ENCODE data around the gene F2RL2.

Gene F2RL2

DNA sequence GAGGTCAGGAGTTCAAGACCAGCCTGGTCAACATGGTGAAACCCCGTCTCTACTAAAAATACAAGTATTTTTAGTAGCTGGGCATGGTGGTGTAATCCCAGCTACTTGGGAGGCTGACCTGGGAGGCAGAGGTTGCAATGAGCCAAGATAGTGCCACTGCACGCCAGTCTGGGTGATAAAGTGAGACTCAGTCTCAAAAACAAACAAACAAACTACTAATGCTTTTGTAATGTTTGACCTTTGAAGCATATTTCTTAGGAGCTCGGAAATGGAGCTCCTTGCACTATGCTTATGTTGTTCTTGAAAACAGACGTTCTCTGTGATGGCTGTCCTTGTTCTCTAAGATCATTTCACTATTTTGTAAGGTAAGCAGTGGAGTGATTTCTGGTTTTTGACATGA is 6.0 kb downstream of the F2RL2 start:
- no peak overlapping the region for H3K9ac ChIP-seq

DNA sequence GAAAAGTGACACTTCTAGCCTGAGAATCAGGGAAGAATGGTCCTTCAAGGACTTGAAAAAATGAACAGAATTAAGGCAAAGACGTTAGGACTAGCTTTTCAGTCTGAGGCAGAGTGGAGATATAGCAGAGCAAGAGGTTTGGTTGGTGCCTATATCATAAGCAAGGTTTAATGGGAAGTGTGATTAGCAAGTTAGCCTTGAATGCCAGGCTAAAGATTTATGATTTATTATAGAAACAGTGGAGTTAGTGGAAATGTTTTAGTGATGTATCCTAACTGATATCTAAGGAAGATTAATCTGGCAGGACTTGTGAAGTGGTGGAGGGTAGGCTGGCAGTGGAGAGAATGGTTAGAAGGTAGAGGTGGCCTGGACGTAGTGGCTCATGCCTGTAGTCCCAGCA is 7.0 kb downstream of the F2RL2 start:
- H3K27me3 ChIP-seq (ENCODE audit: insufficient read depth, low read depth): no peaks in the 10 kb centered on the region

More for the DNA sequence above, 6.0 kb downstream of the F2RL2 start:
- Histone ChIP-seq H3K27ac (no peak overlapping the region), H4K20me1 (ENCODE audit: insufficient read depth) (no peaks in the 10 kb centered on the region), H3K4me2 (no peak overlapping the region), H3K27me3 (ENCODE audit: insufficient read depth, low read depth) (no peaks in the 10 kb centered on the region), H3K4me1 (ENCODE audit: low read depth, poor library complexity, severe bottlenecking) (no peaks in the 10 kb centered on the region), H2AFZ (ENCODE audit: low read depth) (no peak overlapping the region), H3K36me3 (ENCODE audit: insufficient read depth) (no peaks in the 10 kb centered on the region; the same call in 1 of the 2 replicates), H3K4me3 (IDR thresholded peaks at IDR 0.05; ENCODE audit: insufficient read depth, low read depth, low read length) (no peak overlapping the region), H3K79me2 (ENCODE audit: insufficient read depth, low read depth) (no peaks in the 10 kb centered on the region)
- TF ChIP-seq, protein P1, sequence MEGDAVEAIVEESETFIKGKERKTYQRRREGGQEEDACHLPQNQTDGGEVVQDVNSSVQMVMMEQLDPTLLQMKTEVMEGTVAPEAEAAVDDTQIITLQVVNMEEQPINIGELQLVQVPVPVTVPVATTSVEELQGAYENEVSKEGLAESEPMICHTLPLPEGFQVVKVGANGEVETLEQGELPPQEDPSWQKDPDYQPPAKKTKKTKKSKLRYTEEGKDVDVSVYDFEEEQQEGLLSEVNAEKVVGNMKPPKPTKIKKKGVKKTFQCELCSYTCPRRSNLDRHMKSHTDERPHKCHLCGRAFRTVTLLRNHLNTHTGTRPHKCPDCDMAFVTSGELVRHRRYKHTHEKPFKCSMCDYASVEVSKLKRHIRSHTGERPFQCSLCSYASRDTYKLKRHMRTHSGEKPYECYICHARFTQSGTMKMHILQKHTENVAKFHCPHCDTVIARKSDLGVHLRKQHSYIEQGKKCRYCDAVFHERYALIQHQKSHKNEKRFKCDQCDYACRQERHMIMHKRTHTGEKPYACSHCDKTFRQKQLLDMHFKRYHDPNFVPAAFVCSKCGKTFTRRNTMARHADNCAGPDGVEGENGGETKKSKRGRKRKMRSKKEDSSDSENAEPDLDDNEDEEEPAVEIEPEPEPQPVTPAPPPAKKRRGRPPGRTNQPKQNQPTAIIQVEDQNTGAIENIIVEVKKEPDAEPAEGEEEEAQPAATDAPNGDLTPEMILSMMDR (conservative IDR thresholded peaks at IDR 0.05; ENCODE audit: low read depth, low read length): no peak

DNA sequence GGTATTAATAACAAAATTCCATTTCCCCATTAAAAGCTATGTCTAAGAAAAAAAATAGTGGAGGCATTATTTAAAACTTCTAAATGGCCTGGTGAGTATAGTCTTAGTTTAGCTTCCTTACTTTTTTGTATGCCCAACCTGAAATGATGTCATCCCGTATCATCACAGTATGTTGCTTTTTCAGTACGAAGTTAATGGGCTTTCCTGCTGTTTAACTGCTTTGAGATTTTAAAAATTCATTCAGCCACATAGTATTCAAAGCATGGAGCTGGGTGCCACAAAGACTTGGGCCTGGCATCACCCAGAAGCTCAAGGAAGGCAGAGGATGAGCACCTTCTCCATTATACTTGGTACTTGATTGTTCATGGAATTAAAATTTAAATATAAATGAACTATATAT is 7.4 kb downstream of the F2RL2 start:
- Histone ChIP-seq H3K27me3 (ENCODE audit: insufficient read depth, low read depth) (no peaks in the 10 kb centered on the region), H3K27ac (no peak overlapping the region), H2AFZ (ENCODE audit: low read depth) (no peak overlapping the region), H3K4me3 (IDR thresholded peaks at IDR 0.05; ENCODE audit: insufficient read depth, low read depth, low read length) (no peak overlapping the region), H4K20me1 (ENCODE audit: insufficient read depth) (no peaks in the 10 kb centered on the region), H3K4me2 (no peak overlapping the region), H3K79me2 (ENCODE audit: insufficient read depth, low read depth) (no peaks in the 10 kb centered on the region), H3K9ac (no peak overlapping the region), H3K4me1 (ENCODE audit: low read depth, poor library complexity, severe bottlenecking) (no peaks in the 10 kb centered on the region), H3K36me3 (ENCODE audit: insufficient read depth) (peaks cover 4% of the 10 kb centered on the region; the same call in 1 of the 2 replicates)
- TF ChIP-seq, protein P1 (conservative IDR thresholded peaks at IDR 0.05; ENCODE audit: low read depth, low read length): no peak

More for the DNA sequence above, 7.0 kb downstream of the F2RL2 start:
- no peak overlapping the region for H3K4me2 ChIP-seq
- H3K79me2 ChIP-seq (ENCODE audit: insufficient read depth, low read depth): no peaks in the 10 kb centered on the region
- peaks cover 3% of the 10 kb centered on the region; the same call in 1 of the 2 replicates for H3K36me3 ChIP-seq (ENCODE audit: insufficient read depth)
- no peaks in the 10 kb centered on the region for H4K20me1 ChIP-seq (ENCODE audit: insufficient read depth)
- no peak overlapping the region for H3K9ac ChIP-seq
- H3K4me1 ChIP-seq (ENCODE audit: low read depth, poor library complexity, severe bottlenecking): no peaks in the 10 kb centered on the region
- TF ChIP-seq, protein P1 (conservative IDR thresholded peaks at IDR 0.05; ENCODE audit: low read depth, low read length): no peak
- H2AFZ ChIP-seq (ENCODE audit: low read depth): no peak overlapping the region
- H3K4me3 ChIP-seq (IDR thresholded peaks at IDR 0.05; ENCODE audit: insufficient read depth, low read depth, low read length): no peak overlapping the region
- H3K27ac ChIP-seq: no peak overlapping the region

DNA sequence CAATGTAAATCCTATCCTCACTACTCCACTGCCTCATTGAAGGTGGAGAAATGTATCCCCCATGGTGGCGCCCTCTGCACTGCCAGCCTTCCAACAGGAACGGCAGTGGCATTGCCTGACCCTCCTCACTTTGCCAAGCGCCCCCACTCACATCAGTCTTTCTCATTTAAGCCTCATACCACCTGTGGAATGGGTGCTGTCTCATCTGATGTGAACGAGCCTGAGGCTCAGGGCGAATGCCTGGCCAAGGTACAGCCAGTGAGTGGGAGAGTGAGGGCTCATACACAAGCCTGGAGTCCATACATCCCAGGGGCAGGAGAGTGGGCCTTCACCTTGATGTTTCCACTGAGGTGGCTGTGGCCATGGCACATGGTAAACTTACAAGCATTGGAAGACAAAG is 10.3 kb downstream of the F2RL2 start:
- H3K9ac ChIP-seq: no peak overlapping the region
- no peaks in the 10 kb centered on the region for H3K27me3 ChIP-seq (ENCODE audit: insufficient read depth, low read depth)
- peaks cover 6% of the 10 kb centered on the region for H3K4me1 ChIP-seq (ENCODE audit: low read depth, poor library complexity, severe bottlenecking)
- no peaks in the 10 kb centered on the region for H4K20me1 ChIP-seq (ENCODE audit: insufficient read depth)
- H3K4me3 ChIP-seq (IDR thresholded peaks at IDR 0.05; ENCODE audit: insufficient read depth, low read depth, low read length): no peak overlapping the region
- no peak overlapping the region for H2AFZ ChIP-seq (ENCODE audit: low read depth)
- TF ChIP-seq, protein P1 (conservative IDR thresholded peaks at IDR 0.05; ENCODE audit: low read depth, low read length): no peak
- H3K79me2 ChIP-seq (ENCODE audit: insufficient read depth, low read depth): no peaks in the 10 kb centered on the region
- H3K27ac ChIP-seq: no peak overlapping the region
- H3K36me3 ChIP-seq (ENCODE audit: insufficient read depth): peaks cover 4% of the 10 kb centered on the region; the same call in 1 of the 2 replicates
- no peak overlapping the region for H3K4me2 ChIP-seq

All from KMS-11 (cell line).